ENCODE measurements around the gene PHLPP1. TPM values are rescaled to one million over a fixed set of nuclear protein-coding genes. Genes with fewer than 3 reads are reported as not detected.

Gene PHLPP1
- 10 to 100 TPM; 15.7 to 21.8 (median 20.5) TPM for total RNA-seq

DNA sequence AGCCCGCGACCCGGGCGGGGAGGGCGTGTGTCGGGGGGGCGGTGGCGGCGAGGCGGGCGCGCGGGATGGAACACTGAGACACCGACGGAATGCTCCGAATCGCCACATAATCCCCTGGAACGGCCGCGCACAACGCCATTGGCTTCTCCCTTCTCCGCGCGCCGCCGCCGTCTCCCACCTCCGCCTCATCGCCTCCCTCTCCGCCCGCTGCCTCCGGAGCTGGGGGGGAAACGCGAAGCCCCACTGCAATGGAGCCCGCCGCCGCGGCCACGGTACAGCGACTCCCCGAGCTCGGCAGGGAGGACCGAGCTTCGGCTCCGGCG, at the start of gene PHLPP1:
Gene PHLPP1, plus strand, starts transcription at position 106 of the 323 bp plus-strand sequence. Its CDS starts 143 bp downstream, at position 249.
- no peaks in the 10 kb centered on the region for H3K27me3 ChIP-seq
- H3K4me3 ChIP-seq, result peak within 1 kb of the TSS; percentile 58 to 82 (median 74)
- H3K9me3 ChIP-seq, result no peaks in the 10 kb centered on the region
- no peaks in the 10 kb centered on the region for H3K36me3 ChIP-seq
- DNase-seq, result no peak
- peak within 1 kb of the TSS; percentile 93 to 99 (median 96) for H3K27ac ChIP-seq
- TF ChIP-seq, protein P1, sequence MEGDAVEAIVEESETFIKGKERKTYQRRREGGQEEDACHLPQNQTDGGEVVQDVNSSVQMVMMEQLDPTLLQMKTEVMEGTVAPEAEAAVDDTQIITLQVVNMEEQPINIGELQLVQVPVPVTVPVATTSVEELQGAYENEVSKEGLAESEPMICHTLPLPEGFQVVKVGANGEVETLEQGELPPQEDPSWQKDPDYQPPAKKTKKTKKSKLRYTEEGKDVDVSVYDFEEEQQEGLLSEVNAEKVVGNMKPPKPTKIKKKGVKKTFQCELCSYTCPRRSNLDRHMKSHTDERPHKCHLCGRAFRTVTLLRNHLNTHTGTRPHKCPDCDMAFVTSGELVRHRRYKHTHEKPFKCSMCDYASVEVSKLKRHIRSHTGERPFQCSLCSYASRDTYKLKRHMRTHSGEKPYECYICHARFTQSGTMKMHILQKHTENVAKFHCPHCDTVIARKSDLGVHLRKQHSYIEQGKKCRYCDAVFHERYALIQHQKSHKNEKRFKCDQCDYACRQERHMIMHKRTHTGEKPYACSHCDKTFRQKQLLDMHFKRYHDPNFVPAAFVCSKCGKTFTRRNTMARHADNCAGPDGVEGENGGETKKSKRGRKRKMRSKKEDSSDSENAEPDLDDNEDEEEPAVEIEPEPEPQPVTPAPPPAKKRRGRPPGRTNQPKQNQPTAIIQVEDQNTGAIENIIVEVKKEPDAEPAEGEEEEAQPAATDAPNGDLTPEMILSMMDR (IDR thresholded peaks at IDR 0.05), result no peak
- peak in 1 of 2 donors; percentile 60 for TF ChIP-seq POLR2A (IDR thresholded peaks at IDR 0.05)
- peaks cover 0 to 11% (median 3%) of the 10 kb centered on the region in 4 donors for H3K4me1 ChIP-seq

GRCh38 chr18:62669225-62669624, 46.1 kb upstream of the PHLPP1 start:
- no peak for TF ChIP-seq POLR2A (IDR thresholded peaks at IDR 0.05)
- TF ChIP-seq, protein P1 (IDR thresholded peaks at IDR 0.05), result no peak
- H3K9me3 ChIP-seq, result peaks cover 0 to 5% (median 0%) of the 10 kb centered on the region in 4 donors
- no peak for DNase-seq

DNA sequence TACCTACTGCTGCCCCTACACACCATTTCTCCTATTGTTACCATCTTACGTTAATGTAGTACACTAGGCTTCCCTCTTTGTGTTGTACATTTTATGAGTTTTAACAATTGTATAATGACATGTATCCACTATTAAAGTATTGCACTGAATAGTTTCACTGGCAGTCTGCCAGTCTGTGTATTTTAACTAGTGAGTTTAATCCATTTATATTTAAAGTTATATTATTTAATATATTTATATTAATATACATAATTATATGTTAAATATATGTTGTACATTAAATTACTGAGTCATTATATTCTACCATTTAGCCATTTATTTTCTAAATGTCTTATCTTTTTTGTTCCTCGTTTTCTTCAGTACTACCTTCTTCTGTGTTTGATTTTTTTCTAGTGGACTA, 44.8 kb upstream of the PHLPP1 start:
- Histone ChIP-seq H3K27ac (no peak overlapping the region), H3K27me3 (no peaks in the 10 kb centered on the region), H3K9me3 (peaks cover 0 to 5% (median 0%) of the 10 kb centered on the region in 4 donors), H3K36me3 (no peaks in the 10 kb centered on the region), H3K4me3 (no peak overlapping the region), H3K4me1 (no peaks in the 10 kb centered on the region)
- no peak for TF ChIP-seq POLR2A (IDR thresholded peaks at IDR 0.05)
- TF ChIP-seq, protein P1 (IDR thresholded peaks at IDR 0.05), result no peak
- DNase-seq, result no peak

More at GRCh38 chr18:62669225-62669624, 46.1 kb upstream of the PHLPP1 start:
- Histone ChIP-seq H3K27me3 (no peaks in the 10 kb centered on the region), H3K4me1 (no peaks in the 10 kb centered on the region), H3K36me3 (no peaks in the 10 kb centered on the region), H3K4me3 (no peak overlapping the region), H3K27ac (no peak overlapping the region)

DNA sequence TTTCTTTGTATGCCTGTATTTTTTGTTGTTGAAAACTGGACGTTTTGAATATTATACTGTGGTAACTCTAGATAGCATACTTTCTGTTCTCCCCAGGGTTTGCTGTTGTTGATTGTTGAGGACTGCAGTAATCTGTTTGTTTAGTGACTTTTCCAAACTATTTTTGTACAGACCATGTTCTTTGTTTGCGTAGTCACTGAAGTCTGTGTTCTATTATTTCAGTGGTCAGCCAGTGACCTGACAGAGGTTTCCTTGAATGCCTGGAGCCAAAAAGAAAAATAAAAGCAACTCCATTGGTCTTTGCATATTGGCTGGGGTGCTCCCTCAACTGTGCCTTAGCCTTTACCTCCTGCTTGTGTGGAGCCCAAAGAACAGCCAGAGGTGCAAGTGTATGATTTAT, 42.7 kb upstream of the PHLPP1 start:
- H3K27me3 ChIP-seq, result no peaks in the 10 kb centered on the region
- no peak overlapping the region for H3K4me3 ChIP-seq
- H3K4me1 ChIP-seq, result no peaks in the 10 kb centered on the region
- TF ChIP-seq, protein P1 (IDR thresholded peaks at IDR 0.05), result no peak
- no peak for TF ChIP-seq POLR2A (IDR thresholded peaks at IDR 0.05)
- H3K36me3 ChIP-seq, result no peaks in the 10 kb centered on the region
- H3K27ac ChIP-seq, result no peak overlapping the region
- DNase-seq, result no peak
- H3K9me3 ChIP-seq, result peaks cover 0 to 5% (median 0%) of the 10 kb centered on the region in 4 donors

DNA sequence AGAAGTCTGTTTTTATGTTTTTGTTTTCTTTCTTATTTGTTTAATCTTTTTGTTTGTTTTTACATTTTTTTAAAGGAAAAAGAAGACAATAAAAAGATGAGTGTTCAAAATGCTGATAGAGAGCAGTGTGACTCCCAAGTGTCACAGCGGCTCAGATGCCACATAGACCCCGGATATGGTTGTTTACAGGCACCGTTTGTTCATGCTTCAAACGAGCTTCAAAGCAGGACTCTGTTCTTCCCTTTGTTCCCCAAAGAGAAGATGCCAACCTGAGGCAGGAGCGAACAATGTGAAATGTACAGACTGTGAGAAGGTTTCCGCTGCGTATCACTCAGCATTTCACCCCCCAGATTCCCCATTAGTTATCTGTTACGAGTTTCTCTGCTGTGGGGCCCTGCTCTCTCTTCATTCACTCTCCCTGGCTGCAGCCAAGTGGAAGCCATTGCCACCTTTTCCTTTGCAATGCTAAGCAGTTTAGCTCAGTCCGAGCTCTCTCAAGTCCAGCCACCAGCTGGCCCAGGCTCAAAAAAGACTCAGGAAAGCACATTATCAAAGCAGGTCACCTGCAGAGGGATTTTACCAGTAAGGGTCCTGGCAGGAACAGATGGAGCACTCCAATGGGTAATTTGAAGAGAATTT, 36.4 kb upstream of the PHLPP1 start:
- H3K4me1 ChIP-seq, result no peaks in the 10 kb centered on the region
- no peaks in the 10 kb centered on the region for H3K36me3 ChIP-seq
- H3K27ac ChIP-seq, result no peak overlapping the region
- no peaks in the 10 kb centered on the region for H3K9me3 ChIP-seq
- H3K4me3 ChIP-seq, result no peak overlapping the region
- H3K27me3 ChIP-seq, result no peaks in the 10 kb centered on the region
- DNase-seq, result no peak
- TF ChIP-seq POLR2A (IDR thresholded peaks at IDR 0.05), result no peak
- TF ChIP-seq, protein P1 (IDR thresholded peaks at IDR 0.05), result no peak

Data from Peyer's patch (tissue), 4 donors.